GM12878 (cell line): ENCODE data around the gene GNAI2. TPM values are rescaled to one million over a fixed set of nuclear protein-coding genes. Genes with fewer than 3 reads are reported as not detected.

Experiments used
- ATAC-seq: fragments of 200-7000 bp; cut with Tn5 transposase; 3 replicates; pipeline ENCODE4 v1.9.1; 2020; ENCODE audit warnings: mild to moderate bottlenecking, moderate library complexity
- BruUV-seq: library from RNA; stranded (reverse); fragments of 400-500 nt; replicated peaks from 2 replicates; lab custom pipeline; 2021; lab: Mats Ljungman, UMichigan
- CTCF ChIA-PET: fragments of 300-600 bp; sonication (Branson Sonifier 250); formaldehyde crosslinking; extraction: SDS; loops from one replicate; lab custom pipeline; 2021; ENCODE audit warnings: inconsistent platforms; lab: Yijun Ruan, JAX
- POLR2A ChIA-PET: fragments of 350-600 bp; formaldehyde crosslinking; extraction: SDS; loops from one replicate; lab custom pipeline; 2021; ENCODE audit warnings: inconsistent platforms; lab: Charles Lee
- RAD21 ChIA-PET: fragments of 300-600 bp; sonication (Branson Sonifier 250); formaldehyde crosslinking; loops from one replicate; lab custom pipeline; 2023; ENCODE audit warnings: antibody characterized with exemption; ENCODE audit not compliant: unreplicated experiment; lab: Charles Lee
- SMC1A ChIA-PET: fragments of 300-600 bp; sonication (Branson Sonifier 250); formaldehyde crosslinking; loops from one replicate; lab custom pipeline; 2023; ENCODE audit not compliant: unreplicated experiment, uncharacterized antibody; lab: Charles Lee
- DNase-seq: peaks from one replicate; pipeline ENCODE4 v3.0.0-alpha.2; 2011; ENCODE audit warnings: low read depth, low spot score
- FAIRE-seq: peaks from 3 replicates; lab custom pipeline; 2011; peaks lifted over from hg19 to GRCh38; lab: Jason Lieb, UNC
- H2AFZ ChIP-seq: 2 replicates; pipeline ENCODE4 v1.6.0; 2011; ENCODE audit warnings: low read depth, low read length, control low read depth; ENCODE audit not compliant: control insufficient read depth
- H3K27ac ChIP-seq: 2 replicates; pipeline ENCODE4 v1.5.1; 2011; ENCODE audit warnings: control low read depth; ENCODE audit not compliant: control insufficient read depth, insufficient read depth
- H3K27me3 ChIP-seq, 2 experiments: replicated peaks in 1 of 2; 2 replicates each; pipeline versions ENCODE4 v1.6.0 to v1.6.1; 2011; ENCODE audit warnings: low read length in 1 of 2; ENCODE audit not compliant: control insufficient read depth in 2 of 2, insufficient read depth in 2 of 2
- H3K36me3 ChIP-seq, 2 experiments: 2 replicates each; pipeline ENCODE4 v1.5.1; 2011; ENCODE audit warnings: low read length in 1 of 2; ENCODE audit not compliant: control insufficient read depth in 2 of 2, insufficient read depth in 2 of 2
- H3K4me1 ChIP-seq: 2 replicates; pipeline ENCODE4 v1.6.1; 2011; ENCODE audit warnings: mild to moderate bottlenecking, low read length, moderate library complexity, mixed read lengths; ENCODE audit not compliant: control insufficient read depth, insufficient read depth
- H3K4me2 ChIP-seq: 2 replicates; pipeline ENCODE4 v1.6.0; 2011; ENCODE audit warnings: control low read depth; ENCODE audit not compliant: control insufficient read depth, insufficient read depth
- H3K4me3 ChIP-seq: fragments of 200-600 bp; sonication (generic); 2 replicates; pipeline ENCODE4 v1.5.1; 2016
- H3K79me2 ChIP-seq: 2 replicates; pipeline ENCODE4 v1.6.0; 2011; ENCODE audit warnings: low read length; ENCODE audit not compliant: control insufficient read depth, insufficient read depth
- H3K9ac ChIP-seq: 2 replicates; pipeline ENCODE4 v1.8.0; 2011; ENCODE audit warnings: low read length, control low read depth, mixed read lengths; ENCODE audit not compliant: control insufficient read depth, insufficient read depth
- H3K9me3 ChIP-seq: replicated peaks from 3 replicates; pipeline ENCODE4 v1.5.1; 2011; ENCODE audit warnings: mild to moderate bottlenecking, low read length; ENCODE audit not compliant: control insufficient read depth, insufficient read depth
- H4K20me1 ChIP-seq: 2 replicates; pipeline ENCODE4 v1.6.0; 2011; ENCODE audit not compliant: control insufficient read depth, insufficient read depth
- CREB1 ChIP-seq: IDR thresholded peaks from 2 replicates; pipeline ENCODE4 v1.6.1; 2012; ENCODE audit warnings: low read depth, mild to moderate bottlenecking, inconsistent platforms
- CREM ChIP-seq: IDR thresholded peaks from 2 replicates; pipeline ENCODE4 v1.6.1; 2014; ENCODE audit warnings: antibody characterized with exemption, low read depth
- CUX1 ChIP-seq: IDR thresholded peaks from 2 replicates; pipeline ENCODE4 v1.6.1; 2012; ENCODE audit warnings: improper control_type of control experiment, low read depth, low read length; ENCODE audit not compliant: insufficient replicate concordance
- EGR1 ChIP-seq, 2 experiments: IDR thresholded peaks; 1 replicate in 1 of 2; 2 replicates in 1 of 2; pipeline ENCODE4 v1.6.1; 2011 to 2012; ENCODE audit warnings: low read depth in 2 of 2, low read length in 2 of 2, borderline replicate concordance in 1 of 2, mild to moderate bottlenecking in 1 of 2, moderate library complexity in 1 of 2
- EP300 ChIP-seq, 2 experiments: fragments of 150-350 bp in 1 of 2; IDR thresholded peaks; 2 replicates each; pipeline ENCODE4 v1.6.1; 2011 to 2012; ENCODE audit warnings: low read depth in 2 of 2, low read length in 2 of 2, borderline replicate concordance in 1 of 2, improper control_type of control experiment in 1 of 2, inconsistent platforms in 1 of 2; ENCODE audit not compliant: control insufficient read depth in 1 of 2
- ESRRA ChIP-seq: IDR thresholded peaks from 2 replicates; pipeline ENCODE4 v1.6.1; 2012; ENCODE audit warnings: mild to moderate bottlenecking, low read length, improper control_type of control experiment
- HDAC2 ChIP-seq: fragments of 200-600 bp; sonication (generic); IDR thresholded peaks from 2 replicates; pipeline ENCODE4 v1.6.1; 2017
- IRF4 ChIP-seq: IDR thresholded peaks from 2 replicates; pipeline ENCODE4 v1.6.1; 2011; ENCODE audit warnings: low read depth, low read length
- MAX ChIP-seq: IDR thresholded peaks from 2 replicates; pipeline ENCODE4 v1.6.1; 2012; ENCODE audit warnings: low read depth, low read length, improper control_type of control experiment
- NFYA ChIP-seq: IDR thresholded peaks from 2 replicates; pipeline ENCODE4 v1.6.1; 2011; ENCODE audit warnings: low read depth, mild to moderate bottlenecking, low read length, improper control_type of control experiment, borderline replicate concordance
- POLR2AphosphoS2 ChIP-seq: IDR thresholded peaks from 2 replicates; pipeline ENCODE4 v1.6.1; 2011; ENCODE audit warnings: low read depth, mild to moderate bottlenecking, low read length, improper control_type of control experiment, moderate library complexity
- SUZ12 ChIP-seq: fragments of 200-600 bp; sonication (generic); IDR thresholded peaks from one replicate; pipeline ENCODE4 v1.6.1; 2018; ENCODE audit warnings: antibody characterized with exemption, mild to moderate bottlenecking; ENCODE audit not compliant: unreplicated experiment
- TARDBP ChIP-seq: IDR thresholded peaks from 2 replicates; pipeline ENCODE4 v1.6.1; 2016; ENCODE audit warnings: borderline replicate concordance
- TCF12 ChIP-seq: IDR thresholded peaks from 2 replicates; pipeline ENCODE4 v1.6.1; 2011; ENCODE audit warnings: low read depth, mild to moderate bottlenecking, low read length
- TCF3 ChIP-seq: IDR thresholded peaks from 2 replicates; pipeline ENCODE4 v1.6.1; 2012; ENCODE audit warnings: low read depth, mild to moderate bottlenecking, low read length, borderline replicate concordance; ENCODE audit not compliant: insufficient read depth
- WGBS: methylation state at CpG from one replicate; pipeline ENCODE4 v1.1.6; 2016; ENCODE audit warnings: low lambda C conversion rate; ENCODE audit not compliant: insufficient replicate concordance, insufficient coverage; ENCODE audit errors: missing lambda C conversion rate; 5-methylcytosine and 5-hydroxymethylcytosine counted together
- in situ Hi-C: fragments of 300-500 bp; cut with MboI; formaldehyde crosslinking; loops from 9 replicates; pipeline ENCODE4 v1.14.3; 2018; ENCODE audit warnings: mixed read lengths
- intact Hi-C: fragments of 100-400 bp; cut with micrococcal nuclease; formaldehyde crosslinking; loops from one replicate; pipeline ENCODE4 v1.14.2; 2022; ENCODE audit not compliant: unreplicated experiment
- polyA plus RNA-seq, 11 experiments: library from polyadenylated mRNA; depleted of rRNA in 4 of 11; unstranded in 6 of 11; stranded (reverse) in 5 of 11; fragments of >200 nt; fragmentation: Nextera tagmentation in 4 of 11; fragmentation: Illumina TruSeq in 1 of 11; extraction: Ambion mirVana in 4 of 11; extraction: Trizol in 1 of 11; gene quantifications; 1 replicate in 1 of 11; 2 replicates in 10 of 11; pipeline versions ENCODE4 v1.2.1 to v1.2.3, GENCODE V29; 2011 to 2016; ENCODE audit warnings: inconsistent platforms in 2 of 11, missing spikeins in 2 of 11, low read depth in 1 of 11
- total RNA-seq, 4 experiments: library from RNA; depleted of rRNA in 3 of 4; stranded (reverse); fragments of >200 nt in 3 of 4; fragmentation: Illumina TruSeq in 1 of 4; extraction: Trizol in 1 of 4; gene quantifications; 2 replicates each; pipeline versions ENCODE4 v1.2.1 to v1.2.3, GENCODE V29; 2013 to 2021

The GNAI2 gene
- total and polyA plus RNA-seq, 10 of the 15 experiments (the other 5 are each of a cell fraction or from before 2014, with no cell fraction given) = 5.0 to 346 (median 237) TPM

GRCh38 chr3:50245831-50246516 lies 10.0 kb downstream of the GNAI2 start:
- ChIA-PET SMC1A (interaction anchor here (1.0 to 1.7 kb wide), 10 partner anchors 9 to 54 kb away, joined by 3 to 51 read pairs (median 4); partner anchors contain the start of genes GNAI2, GNAT1, HYAL3 and NAA80), RAD21 (interaction anchor here (0.6 to 4.1 kb wide), 15 partner anchors 8 to 323 kb away, joined by 3 to 73 read pairs (median 6); partner anchors contain the start of genes GNAI2, GNAT1, HEMK1 and HYAL3), POLR2A (interaction anchor here (0.7 to 1.8 kb wide), 8 partner anchors 8 to 91 kb away, joined by 3 to 22 read pairs (median 6); partner anchors contain the start of genes GNAI2, HYAL3 and NAA80), CTCF (interaction anchor here (0.6 to 3.3 kb wide), 25 partner anchors 8 to 931 kb away, joined by 3 to 149 read pairs (median 4); partner anchors contain the start of genes GNAI2, GNAT1, HYAL3 and NAA80)
- H3K27ac ChIP-seq = peak overlapping the region; percentile 71
- H3K4me2 ChIP-seq = peak overlapping the region; percentile 94
- peaks cover 23% of the 10 kb centered on the region for H4K20me1 ChIP-seq
- peaks cover 52% of the 10 kb centered on the region for H3K4me1 ChIP-seq
- H3K36me3 ChIP-seq = peaks cover 13 to 14% of the 10 kb centered on the region in 2 experiments; a peak in 3 of 4 replicates
- WGBS = under 1% methylated on average over 25 of the region's 25 CpGs
- no peaks in the 10 kb centered on the region for H3K9me3 ChIP-seq
- H3K9ac ChIP-seq = peak overlapping the region; percentile 73
- ATAC-seq (peak; percentile 90), DNase-seq (no peak), FAIRE-seq (no peak)
- H3K4me3 ChIP-seq = peak overlapping the region; percentile 70
- in situ Hi-C loops = no loop called here
- H2AFZ ChIP-seq = peak overlapping the region; percentile 43
- no TSS peak for BruUV-seq
- no peaks in the 10 kb centered on the region for H3K27me3 ChIP-seq
- peaks cover 82% of the 10 kb centered on the region for H3K79me2 ChIP-seq
- intact Hi-C loops = loop anchor here (1.0 to 2.0 kb wide), 2 partner anchors 19 to 27 kb away; no protein-coding TSS in a partner anchor
- 0 out of 2 replicates have a peak, but pooled peaks have one; percentile 20 for TF ChIP-seq TCF3
- TF ChIP-seq EP300 (IDR thresholded peaks at IDR 0.05; ENCODE audit: borderline replicate concordance in 1 of 2, control insufficient read depth in 1 of 2, low read depth in 2 of 2, low read length in 2 of 2) = peak in 1 of 2 experiments; percentile 42; a peak in 1 of 4 replicates
- TF ChIP-seq SUZ12 = no peak
- peak; percentile 67; the same call in 1 of the 2 replicates for TF ChIP-seq TCF12
- no peak for TF ChIP-seq IRF4
- no peak for TF ChIP-seq HDAC2
- TF ChIP-seq EGR1 (IDR thresholded peaks at IDR 0.05; ENCODE audit: borderline replicate concordance in 1 of 2, low read depth in 2 of 2, low read length in 2 of 2) = no peak
- TF ChIP-seq POLR2AphosphoS2 = no peak
- no peak for TF ChIP-seq CREM
- TF ChIP-seq NFYA = no peak
- TF ChIP-seq CUX1 = no peak
- no peak for TF ChIP-seq ESRRA
- TF ChIP-seq MAX = no peak; the same call in 1 of the 2 replicates
- peak; percentile 68; the same call in 1 of the 2 replicates for TF ChIP-seq CREB1
- TF ChIP-seq TARDBP = peak; percentile 87; the same call in 1 of the 2 replicates
